Measurements from ENCODE around the gene MPRIP.

GRCh38 chr17:17237026-17237799 lies 195.0 kb downstream of the MPRIP start, which contains the start of gene FLCN:
- TF ChIP-seq CTCF (IDR thresholded peaks at IDR 0.05 in 8 of 11, conservative IDR thresholded peaks at IDR 0.05 in 3 of 11) (peak in 2 of 11 experiments; percentile 6 to 16), POLR2AphosphoS5 (IDR thresholded peaks at IDR 0.05) (peak; percentile 89 to 95 (median 91))
